Measurements from ENCODE around the gene FAXDC2. TPM values are rescaled to one million over a fixed set of nuclear protein-coding genes. Genes with fewer than 3 reads are reported as not detected.

The FAXDC2 gene
- total and polyA plus RNA-seq, 2 of the 13 experiments (the other 11 are each of a cell fraction or from before 2014, with no cell fraction given) = 4.7 to 58.8 TPM

- TF ChIP-seq AHDC1 (CRISPR knock-in tag; IDR thresholded peaks at IDR 0.05; ENCODE audit: borderline replicate concordance) = peak; percentile 62; the same call in 1 of the 2 replicates
- TF ChIP-seq HES4 (CRISPR knock-in tag; IDR thresholded peaks at IDR 0.05; ENCODE audit: borderline replicate concordance) = no peak
- TF ChIP-seq ZNF44 (CRISPR knock-in tag; IDR thresholded peaks at IDR 0.05) = no peak
- no peak for TF ChIP-seq RARG (CRISPR knock-in tag; IDR thresholded peaks at IDR 0.05; ENCODE audit: low read depth)
- no peak for TF ChIP-seq EHMT2 (IDR thresholded peaks at IDR 0.05; ENCODE audit: borderline replicate concordance, low read depth, low read length)
- no peak for TF ChIP-seq HOXA9 (CRISPR knock-in tag; IDR thresholded peaks at IDR 0.05; ENCODE audit: borderline replicate concordance)
- TF ChIP-seq TEAD2 (CRISPR knock-in tag; IDR thresholded peaks at IDR 0.05) = no peak
- TF ChIP-seq GATAD2A (CRISPR knock-in tag; IDR thresholded peaks at IDR 0.05) = peak; percentile 73
- TF ChIP-seq IRF9 (CRISPR knock-in tag; IDR thresholded peaks at IDR 0.05; ENCODE audit: borderline replicate concordance) = no peak
- peak; percentile 65 for TF ChIP-seq NCOA2 (CRISPR knock-in tag; IDR thresholded peaks at IDR 0.05)
- no peak for TF ChIP-seq ZNF558 (CRISPR knock-in tag; IDR thresholded peaks at IDR 0.05; ENCODE audit: borderline replicate concordance)
- TF ChIP-seq ZNF644 (CRISPR knock-in tag; IDR thresholded peaks at IDR 0.05; ENCODE audit: low read depth) = peak; percentile 29; the same call in 1 of the 2 replicates
- no peak for TF ChIP-seq ZBTB8A (CRISPR knock-in tag; IDR thresholded peaks at IDR 0.05; ENCODE audit: borderline replicate concordance, low read depth)
- no peak for TF ChIP-seq EEA1 (CRISPR knock-in tag; IDR thresholded peaks at IDR 0.05; ENCODE audit: borderline replicate concordance)
- no peak for TF ChIP-seq PRPF4 (IDR thresholded peaks at IDR 0.05; ENCODE audit: low read depth, low read length, poor library complexity, severe bottlenecking)
- no peak for TF ChIP-seq THAP11 (CRISPR knock-in tag; IDR thresholded peaks at IDR 0.05)
- peak; percentile 74 for TF ChIP-seq ZEB1 (IDR thresholded peaks at IDR 0.05; ENCODE audit: insufficient replicate concordance, low read depth)
- TF ChIP-seq HDAC2 (CRISPR knock-in tag; IDR thresholded peaks at IDR 0.05) = peak; percentile 58
- no peak for TF ChIP-seq ATF7 (IDR thresholded peaks at IDR 0.05)
- TF ChIP-seq ATF7 (CRISPR knock-in tag; IDR thresholded peaks at IDR 0.05) = no peak
- 0 out of 2 replicates have a peak, but pooled peaks have one; percentile 33 for TF ChIP-seq MEF2D (CRISPR knock-in tag; IDR thresholded peaks at IDR 0.05)
- no peak for TF ChIP-seq GZF1 (CRISPR knock-in tag; IDR thresholded peaks at IDR 0.05)
- 0 out of 2 replicates have a peak, but pooled peaks have one; percentile 16 for TF ChIP-seq ARNT2 (CRISPR knock-in tag; IDR thresholded peaks at IDR 0.05; ENCODE audit: low read depth)
- TF ChIP-seq ZNF557 (CRISPR knock-in tag; IDR thresholded peaks at IDR 0.05) = no peak
- no peak for TF ChIP-seq SP1 (IDR thresholded peaks at IDR 0.05)
- TF ChIP-seq SP1 (CRISPR knock-in tag; IDR thresholded peaks at IDR 0.05) = no peak
Observed at GRCh38 chr5:154837009-154837901, 13.1 kb downstream of the FAXDC2 start (continued).

Measured in HepG2 (cell line).